ENCODE results near the gene CLOCK. TPM values are rescaled to one million over a fixed set of nuclear protein-coding genes. Genes with fewer than 3 reads are reported as not detected.

The CLOCK gene
- total and polyA plus RNA-seq, 10 of the 15 experiments (the other 5 are each of a cell fraction or from before 2014, with no cell fraction given) = 2.8 to 11.7 (median 10.4) TPM

DNA sequence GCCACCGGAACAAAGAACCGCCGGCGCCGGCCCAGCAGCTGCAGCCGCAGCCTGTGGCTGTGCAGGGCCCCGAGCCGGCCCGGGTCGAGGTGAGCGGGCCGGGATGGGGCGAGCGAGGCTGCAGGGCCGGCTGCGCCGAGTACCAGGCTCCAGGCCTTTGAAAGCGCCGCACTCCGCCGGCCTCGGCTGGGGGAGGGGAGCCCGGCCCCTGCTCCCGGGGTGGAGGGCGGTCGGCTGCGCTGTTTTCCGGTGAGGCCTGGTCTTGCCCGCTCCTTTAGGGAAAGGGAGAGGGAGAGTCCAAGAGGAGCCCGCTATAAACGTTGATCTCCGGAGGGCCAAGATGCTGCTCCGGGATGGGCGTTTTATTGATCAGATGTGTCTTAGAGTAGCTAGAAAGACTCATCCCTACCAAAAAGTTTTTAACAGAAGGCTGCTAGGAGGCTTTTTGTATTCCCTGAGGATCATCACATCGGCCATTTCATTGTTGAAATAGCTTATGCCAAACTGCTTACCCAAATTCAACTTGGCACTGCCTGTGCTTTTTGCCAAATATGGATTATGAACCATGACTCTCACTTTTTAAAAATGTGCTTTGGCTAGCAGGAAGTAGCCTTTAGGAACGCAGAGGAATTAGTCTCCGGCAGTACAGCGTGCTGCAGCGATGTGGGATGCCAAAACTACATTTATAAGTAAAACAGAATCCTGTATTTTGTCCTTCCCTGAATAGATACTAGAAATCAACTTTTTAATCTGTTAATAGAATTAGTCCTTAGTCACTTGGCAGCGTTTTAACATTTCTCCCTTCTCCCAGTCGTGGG lies 150.2 kb downstream of the CLOCK start (continued):
- 0 out of 4 replicates have a peak, but pooled peaks of 1 of the 2 experiments have one; percentile 21 for TF ChIP-seq SRF (IDR thresholded peaks at IDR 0.05; ENCODE audit: low read depth in 2 of 2, low read length in 2 of 2)

DNA sequence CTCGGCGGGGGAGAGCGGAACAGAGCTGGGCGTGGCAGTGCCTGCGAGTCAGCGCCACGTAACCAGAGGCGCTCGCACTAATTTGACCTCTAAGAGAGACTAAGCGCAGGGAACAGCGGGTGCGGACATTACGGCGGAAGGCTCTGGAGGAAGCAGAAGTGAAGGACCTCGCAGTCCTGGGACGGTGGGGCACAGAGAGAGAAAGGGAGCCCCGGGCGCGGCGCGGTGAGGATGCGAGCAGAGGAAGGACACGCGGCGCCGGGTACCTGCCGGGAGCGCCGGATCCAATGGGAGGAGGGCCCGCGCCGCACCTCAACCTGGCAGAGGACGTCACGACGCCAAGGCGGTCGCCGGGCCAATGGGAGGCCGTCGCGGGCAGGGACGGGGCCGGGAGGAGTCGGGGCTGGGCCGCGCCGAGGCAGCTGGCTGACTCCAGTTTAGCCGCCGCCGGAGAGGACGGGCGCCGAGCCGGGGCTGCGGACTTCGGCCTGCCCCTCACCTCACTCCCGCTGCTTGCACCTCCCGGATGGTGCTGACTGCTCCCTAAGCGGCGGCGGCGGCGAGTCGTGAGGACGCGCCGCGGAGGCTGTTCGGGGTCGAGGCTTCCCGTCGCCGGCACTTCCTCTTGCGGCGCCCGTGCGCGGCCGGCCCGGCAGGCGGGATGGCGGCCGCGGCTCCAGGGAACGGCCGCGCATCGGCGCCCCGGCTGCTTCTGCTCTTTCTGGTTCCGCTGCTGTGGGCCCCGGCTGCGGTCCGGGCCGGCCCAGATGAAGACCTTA lies 151.0 kb downstream of the CLOCK start, which contains the start of gene TMEM165:
TMEM165 (plus strand) TSS at position 429 of the 779 bp plus-strand sequence; CDS start at position 662, 233 bp downstream.
- ATAC-seq (peak; percentile 94), DNase-seq (ENCODE audit: low read depth, low spot score) (peak; percentile 41), FAIRE-seq (peak; percentile 54)
- ChIA-PET CTCF (interaction anchor here (0.7 to 8.4 kb wide), 8 partner anchors 9 to 310 kb away, joined by 3 to 75 read pairs (median 3); partner anchors contain the start of gene SRD5A3), SMC1A (ENCODE audit: uncharacterized antibody, unreplicated experiment) (interaction anchor here (0.6 to 3.3 kb wide), 10 partner anchors 10 to 282 kb away, joined by 3 to 12 read pairs (median 5); partner anchors contain the start of gene SRD5A3), POLR2A (interaction anchor here (0.5 to 2.3 kb wide), 12 partner anchors 9 to 553 kb away, joined by 3 to 7 read pairs (median 4); partner anchors contain the start of genes CEP135 and SRD5A3), RAD21 (ENCODE audit: unreplicated experiment) (interaction anchor here (0.8 to 6.1 kb wide), 5 partner anchors 14 to 159 kb away, joined by 3 to 41 read pairs (median 3); no protein-coding TSS in a partner anchor)
- H3K27me3 ChIP-seq (replicated peaks in 1 of 2; ENCODE audit: control insufficient read depth in 2 of 2, insufficient read depth in 2 of 2, low read length in 1 of 2) = no peaks in the 10 kb centered on the region
- no TSS peak for BruUV-seq (replicated peaks)
- 0 out of 2 replicates have a peak, but pooled peaks cover 2% of the 10 kb centered on the region for H4K20me1 ChIP-seq (ENCODE audit: control insufficient read depth, insufficient read depth)
- H3K4me1 ChIP-seq (ENCODE audit: control insufficient read depth, insufficient read depth, low read length) = peaks cover 3% of the 10 kb centered on the region; the same call in 1 of the 2 replicates
- peaks cover 0 to 4% of the 10 kb centered on the region in 2 experiments; a peak in 1 of 4 replicates for H3K36me3 ChIP-seq (ENCODE audit: control insufficient read depth in 2 of 2, insufficient read depth in 2 of 2, low read length in 1 of 2)
- peak within 1 kb of the TSS; percentile 91 for H3K27ac ChIP-seq (ENCODE audit: control insufficient read depth, insufficient read depth)
- intact Hi-C loops (cut with micrococcal nuclease; ENCODE audit: unreplicated experiment) = loop anchor here (2.0 to 5.0 kb wide), 3 partner anchors 48 to 457 kb away; partner anchors contain the start of genes CLOCK, EXOC1 and SRD5A3
- in situ Hi-C loops (cut with MboI) = loop anchor here (5.0 kb wide), 1 partner anchor 152 kb away; the partner anchor contains the start of gene CLOCK
- H3K9me3 ChIP-seq (replicated peaks; ENCODE audit: control insufficient read depth, insufficient read depth, low read length) = no peaks in the 10 kb centered on the region
- peak within 1 kb of the TSS; percentile 82 for H3K4me2 ChIP-seq (ENCODE audit: control insufficient read depth, insufficient read depth)
- under 1% methylated on average over 82 of the region's 95 CpGs for WGBS (ENCODE audit: insufficient coverage, insufficient replicate concordance, low lambda C conversion rate, missing lambda C conversion rate)
- H3K9ac ChIP-seq (ENCODE audit: control insufficient read depth, insufficient read depth, low read length) = peak within 1 kb of the TSS; percentile 91
- peak within 1 kb of the TSS; percentile 88 for H3K4me3 ChIP-seq
- H3K79me2 ChIP-seq (ENCODE audit: control insufficient read depth, insufficient read depth, low read length) = peaks cover 49% of the 10 kb centered on the region
- H2AFZ ChIP-seq (ENCODE audit: control insufficient read depth, low read depth, low read length) = peak within 1 kb of the TSS; percentile 94
- TF ChIP-seq ETV6 (conservative IDR thresholded peaks at IDR 0.05 in 1 of 2, IDR thresholded peaks at IDR 0.05 in 1 of 2; ENCODE audit: borderline replicate concordance in 1 of 2, low read depth in 1 of 2) (no peak), NBN (IDR thresholded peaks at IDR 0.05) (peak; percentile 79), MYB (IDR thresholded peaks at IDR 0.05; ENCODE audit: borderline replicate concordance, low read depth, low read length) (no peak), BACH1 (IDR thresholded peaks at IDR 0.05; ENCODE audit: borderline replicate concordance) (peak; percentile 64; the same call in 1 of the 2 replicates), TAF1 (IDR thresholded peaks at IDR 0.05; ENCODE audit: borderline replicate concordance, low read depth, low read length) (peak; percentile 86), RAD51 (IDR thresholded peaks at IDR 0.05) (no peak), CBFB (IDR thresholded peaks at IDR 0.05; ENCODE audit: low read depth) (no peak), JUND (IDR thresholded peaks at IDR 0.05; ENCODE audit: low read depth, low read length) (no peak), EED (IDR thresholded peaks at IDR 0.05; ENCODE audit: low read depth) (no peak), PML (IDR thresholded peaks at IDR 0.05; ENCODE audit: low read length) (no peak), BHLHE40 (IDR thresholded peaks at IDR 0.05; ENCODE audit: borderline replicate concordance in 1 of 2, low read depth in 2 of 2, low read length in 1 of 2) (peak; percentile 7 to 73; a peak in 1 of 4 replicates)
- TF ChIP-seq, protein P1, sequence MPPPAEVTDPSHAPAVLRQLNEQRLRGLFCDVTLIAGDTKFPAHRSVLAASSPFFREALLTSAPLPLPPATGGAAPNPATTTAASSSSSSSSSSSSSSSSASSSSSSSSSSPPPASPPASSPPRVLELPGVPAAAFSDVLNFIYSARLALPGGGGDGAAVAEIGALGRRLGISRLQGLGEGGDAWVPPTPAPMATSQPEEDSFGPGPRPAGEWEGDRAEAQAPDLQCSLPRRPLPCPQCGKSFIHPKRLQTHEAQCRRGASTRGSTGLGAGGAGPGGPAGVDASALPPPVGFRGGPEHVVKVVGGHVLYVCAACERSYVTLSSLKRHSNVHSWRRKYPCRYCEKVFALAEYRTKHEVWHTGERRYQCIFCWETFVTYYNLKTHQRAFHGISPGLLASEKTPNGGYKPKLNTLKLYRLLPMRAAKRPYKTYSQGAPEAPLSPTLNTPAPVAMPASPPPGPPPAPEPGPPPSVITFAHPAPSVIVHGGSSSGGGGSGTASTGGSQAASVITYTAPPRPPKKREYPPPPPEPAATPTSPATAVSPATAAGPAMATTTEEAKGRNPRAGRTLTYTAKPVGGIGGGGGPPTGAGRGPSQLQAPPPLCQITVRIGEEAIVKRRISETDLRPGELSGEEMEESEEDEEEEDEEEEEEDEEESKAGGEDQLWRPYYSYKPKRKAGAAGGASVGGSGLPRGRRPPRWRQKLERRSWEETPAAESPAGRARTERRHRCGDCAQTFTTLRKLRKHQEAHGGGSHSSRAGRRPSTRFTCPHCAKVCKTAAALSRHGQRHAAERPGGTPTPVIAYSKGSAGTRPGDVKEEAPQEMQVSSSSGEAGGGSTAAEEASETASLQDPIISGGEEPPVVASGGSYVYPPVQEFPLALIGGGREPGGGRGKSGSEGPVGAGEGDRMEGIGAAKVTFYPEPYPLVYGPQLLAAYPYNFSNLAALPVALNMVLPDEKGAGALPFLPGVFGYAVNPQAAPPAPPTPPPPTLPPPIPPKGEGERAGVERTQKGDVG (CRISPR knock-in tag; IDR thresholded peaks at IDR 0.05) = no peak
- TF ChIP-seq, protein P2, sequence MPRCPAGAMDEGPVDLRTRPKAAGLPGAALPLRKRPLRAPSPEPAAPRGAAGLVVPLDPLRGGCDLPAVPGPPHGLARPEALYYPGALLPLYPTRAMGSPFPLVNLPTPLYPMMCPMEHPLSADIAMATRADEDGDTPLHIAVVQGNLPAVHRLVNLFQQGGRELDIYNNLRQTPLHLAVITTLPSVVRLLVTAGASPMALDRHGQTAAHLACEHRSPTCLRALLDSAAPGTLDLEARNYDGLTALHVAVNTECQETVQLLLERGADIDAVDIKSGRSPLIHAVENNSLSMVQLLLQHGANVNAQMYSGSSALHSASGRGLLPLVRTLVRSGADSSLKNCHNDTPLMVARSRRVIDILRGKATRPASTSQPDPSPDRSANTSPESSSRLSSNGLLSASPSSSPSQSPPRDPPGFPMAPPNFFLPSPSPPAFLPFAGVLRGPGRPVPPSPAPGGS (IDR thresholded peaks at IDR 0.05; ENCODE audit: borderline replicate concordance, insufficient read depth, low read depth, low read length, poor library complexity, severe bottlenecking) = no peak
